GM19324 (cell line): Measurements from ENCODE around the gene OR4F15.
"Not testable (repeated sequence)": the region's sequence is repeated elsewhere in the genome, so short reads cannot be mapped to it uniquely, and the experiment has no call there.

Experiments used
- ATAC-seq: cut with Tn5 transposase; IDR thresholded peaks from one replicate; pipeline ENCODE4 v1.9.1; 2021; ENCODE audit warnings: mild to moderate bottlenecking, moderate library complexity; ENCODE audit not compliant: unreplicated experiment, low FRiP score

Gene OR4F15

GRCh38 chr15:101811902-101812301 lies at the start of gene OR4F15:
Gene OR4F15 (plus strand): TSS chr15:101812202. CDS start chr15:101818187, 5,985 bp downstream.
- no peak for ATAC-seq

- ATAC-seq, result not testable (repeated sequence)
Measured at GRCh38 chr15:101764669-101765339, 47.2 kb upstream of the OR4F15 start.

- ATAC-seq, result not testable (repeated sequence)
Measured at GRCh38 chr15:101765340-101765671, 46.7 kb upstream of the OR4F15 start.

- ATAC-seq, result no peak
Measured at GRCh38 chr15:101765772-101766456, 46.1 kb upstream of the OR4F15 start.

GRCh38 chr15:101767083-101767640 lies 44.8 kb upstream of the OR4F15 start:
- ATAC-seq, result not testable (repeated sequence)

- ATAC-seq, result no peak
Measured at GRCh38 chr15:101772921-101773320, 39.1 kb upstream of the OR4F15 start.

- ATAC-seq, result no peak
Measured at GRCh38 chr15:101773496-101774100, 38.4 kb upstream of the OR4F15 start.

- no peak for ATAC-seq
Measured at GRCh38 chr15:101775136-101775535, 36.9 kb upstream of the OR4F15 start.

- not testable (repeated sequence) for ATAC-seq
Measured at GRCh38 chr15:101778576-101778975, 33.4 kb upstream of the OR4F15 start.

- not testable (repeated sequence) for ATAC-seq
Measured at GRCh38 chr15:101780225-101780624, 31.8 kb upstream of the OR4F15 start.

- no peak for ATAC-seq
Measured at GRCh38 chr15:101781928-101782327, 30.1 kb upstream of the OR4F15 start.

GRCh38 chr15:101784644-101785043 lies 27.4 kb upstream of the OR4F15 start:
- ATAC-seq, result no peak

- not testable (repeated sequence) for ATAC-seq
Measured at GRCh38 chr15:101786422-101786821, 25.6 kb upstream of the OR4F15 start.

- ATAC-seq, result not testable (repeated sequence)
Measured at GRCh38 chr15:101788001-101788400, 24.0 kb upstream of the OR4F15 start.

GRCh38 chr15:101788503-101789269 lies 23.3 kb upstream of the OR4F15 start:
- ATAC-seq, result not testable (repeated sequence)

- not testable (repeated sequence) for ATAC-seq
Measured at GRCh38 chr15:101790748-101791147, 21.3 kb upstream of the OR4F15 start.

- ATAC-seq, result not testable (repeated sequence)
Measured at GRCh38 chr15:101793981-101794380, 18.0 kb upstream of the OR4F15 start.

GRCh38 chr15:101795455-101795854 lies 16.5 kb upstream of the OR4F15 start:
- ATAC-seq, result no peak

GRCh38 chr15:101799665-101800064 lies 12.3 kb upstream of the OR4F15 start:
- no peak for ATAC-seq

- ATAC-seq, result no peak
Measured at GRCh38 chr15:101801048-101801447, 11.0 kb upstream of the OR4F15 start.

- no peak for ATAC-seq
Measured at GRCh38 chr15:101803209-101803608, 8.8 kb upstream of the OR4F15 start, which contains the start of gene OR4F6. Gene OR4F6 (plus strand): TSS chr15:101803509. CDS start chr15:101805720, 2,211 bp downstream.
